SU-DHL-6 (cell line): Measurements from ENCODE around the gene MAP3K2.

Experiments
- CTCF ChIP-seq: fragments of 200-600 bp; sonication (generic); IDR thresholded peaks from one replicate; pipeline ENCODE4 v1.5.1; 2017; ENCODE audit warnings: antibody characterized with exemption, mild to moderate bottlenecking, low read length, moderate library complexity; ENCODE audit not compliant: insufficient read depth, poor library complexity, severe bottlenecking
- EZH2phosphoT487 ChIP-seq: fragments of 200-600 bp; sonication (generic), shearing (Covaris generic); conservative IDR thresholded peaks from 2 replicates; pipeline ENCODE4 v1.6.1; 2018; ENCODE audit warnings: mild to moderate bottlenecking, antibody characterized with exemption, low read length, moderate library complexity, mixed read lengths

- TF ChIP-seq CTCF (no peak), EZH2phosphoT487 (no peak)
Observed at GRCh38 chr2:127417406-127417805, 29.6 kb upstream of the MAP3K2 start.
